GM19452 (cell line): ENCODE data around the gene MIPEP.
"Not testable (repeated sequence)": the region's sequence is repeated elsewhere in the genome, so short reads cannot be mapped to it uniquely, and the experiment has no call there.

ENCODE experiments used
- ATAC-seq: cut with Tn5 transposase; IDR thresholded peaks from one replicate; pipeline ENCODE4 v1.9.1; 2021; ENCODE audit not compliant: unreplicated experiment

Gene MIPEP

DNA sequence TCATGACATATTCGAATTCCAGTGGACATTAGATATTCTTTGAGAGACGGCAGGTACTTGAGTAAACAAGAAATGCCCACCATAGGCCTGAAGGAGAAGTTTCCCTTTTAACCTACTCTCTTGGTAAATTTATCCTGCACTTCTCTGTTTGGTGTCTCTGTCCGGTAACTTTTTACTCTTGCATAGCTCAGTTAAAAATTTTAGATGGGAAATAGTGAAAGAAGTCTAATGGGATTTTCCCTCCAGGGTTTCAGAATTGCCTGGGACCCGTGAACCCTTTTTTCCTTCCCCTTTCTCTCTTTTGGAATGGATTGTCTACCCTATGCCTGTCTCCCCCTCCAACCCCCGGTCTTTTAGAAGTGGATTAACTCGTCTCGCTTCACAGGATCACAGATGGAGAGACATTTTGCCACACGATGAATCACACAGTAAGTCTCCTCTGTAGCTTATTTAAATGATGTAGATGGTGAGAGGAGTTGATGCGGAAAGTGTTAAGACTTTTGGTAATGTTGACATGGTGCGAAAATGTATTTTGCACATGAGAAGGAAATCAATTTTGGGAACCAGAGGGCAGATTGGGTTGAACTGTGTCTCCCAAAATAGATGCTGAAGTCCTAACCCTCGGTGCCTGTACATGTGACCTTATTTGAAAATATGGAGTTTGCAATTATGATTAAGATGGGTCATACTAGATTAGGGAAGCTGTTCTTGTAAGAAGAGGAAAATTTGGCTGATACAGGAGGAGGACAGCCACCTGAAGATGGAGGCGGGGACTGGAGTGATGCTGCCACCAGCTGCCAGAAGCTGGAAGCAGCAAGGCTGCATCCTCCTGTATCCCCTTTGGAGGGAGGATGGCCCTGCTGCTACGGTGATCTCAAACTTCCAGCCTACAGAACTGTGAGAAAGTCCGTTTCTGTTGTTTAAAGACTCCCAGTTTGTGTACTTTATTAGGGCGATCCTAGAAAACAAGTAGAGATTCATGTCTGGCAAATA, 711 bp upstream of the MIPEP start:
- ATAC-seq = peak; percentile 9

DNA sequence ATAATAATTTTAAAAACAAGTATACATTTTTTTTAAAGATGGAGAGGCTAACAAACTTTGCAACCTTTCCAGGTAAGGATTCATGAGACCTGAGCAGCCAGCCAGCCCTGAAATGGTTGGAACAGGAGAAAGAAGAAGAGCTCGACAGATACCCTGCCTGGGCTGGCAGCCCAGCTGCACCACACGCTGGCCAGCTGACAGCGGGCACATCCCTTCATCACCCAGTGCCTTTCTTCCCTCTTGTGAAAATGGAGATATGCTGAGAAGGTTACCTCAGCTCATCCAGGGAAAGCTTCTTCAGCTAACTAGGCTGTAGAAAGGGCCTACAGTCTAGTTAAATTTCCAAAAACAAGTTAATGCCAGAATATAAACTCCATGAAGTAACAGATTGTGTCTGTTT, 4.8 kb downstream of the MIPEP start:
- ATAC-seq = not testable (repeated sequence)

DNA sequence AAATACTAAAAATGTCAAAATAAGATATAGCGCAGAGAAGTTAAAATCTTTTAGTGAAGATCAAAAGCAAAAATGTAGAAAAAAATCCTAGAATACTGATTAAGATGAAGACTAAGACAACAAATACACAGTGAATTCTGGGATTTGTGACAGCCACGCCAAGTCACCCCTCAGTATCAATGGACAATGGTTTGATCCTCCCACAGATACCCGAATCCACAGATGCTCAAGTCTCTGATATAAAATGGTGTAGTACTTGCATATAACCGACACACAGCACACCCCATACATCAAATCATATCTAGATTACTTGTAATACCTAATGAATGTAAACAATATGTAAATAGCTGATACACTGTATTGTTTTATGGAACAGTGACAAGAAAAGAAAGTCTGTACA, 5.9 kb downstream of the MIPEP start:
- no peak for ATAC-seq

DNA sequence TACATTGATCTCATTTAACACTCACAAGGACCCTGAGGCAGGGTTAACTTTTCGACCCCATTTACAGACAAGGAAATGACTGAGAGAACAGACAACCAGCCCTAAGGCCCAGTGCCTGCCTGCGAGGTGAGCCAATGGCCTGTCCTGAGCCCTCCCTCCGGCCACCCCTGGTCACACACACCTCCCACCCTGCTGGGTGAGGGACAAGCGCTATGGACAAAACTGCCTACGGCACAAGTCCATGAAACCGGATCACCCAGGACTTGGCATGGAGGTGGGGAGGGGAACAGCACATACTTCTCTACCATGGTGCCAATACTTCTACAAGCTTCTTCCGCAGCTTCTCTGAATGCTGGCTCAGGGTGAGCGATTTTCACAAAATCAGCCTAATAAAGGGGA, 7.8 kb downstream of the MIPEP start:
- not testable (repeated sequence) for ATAC-seq

DNA sequence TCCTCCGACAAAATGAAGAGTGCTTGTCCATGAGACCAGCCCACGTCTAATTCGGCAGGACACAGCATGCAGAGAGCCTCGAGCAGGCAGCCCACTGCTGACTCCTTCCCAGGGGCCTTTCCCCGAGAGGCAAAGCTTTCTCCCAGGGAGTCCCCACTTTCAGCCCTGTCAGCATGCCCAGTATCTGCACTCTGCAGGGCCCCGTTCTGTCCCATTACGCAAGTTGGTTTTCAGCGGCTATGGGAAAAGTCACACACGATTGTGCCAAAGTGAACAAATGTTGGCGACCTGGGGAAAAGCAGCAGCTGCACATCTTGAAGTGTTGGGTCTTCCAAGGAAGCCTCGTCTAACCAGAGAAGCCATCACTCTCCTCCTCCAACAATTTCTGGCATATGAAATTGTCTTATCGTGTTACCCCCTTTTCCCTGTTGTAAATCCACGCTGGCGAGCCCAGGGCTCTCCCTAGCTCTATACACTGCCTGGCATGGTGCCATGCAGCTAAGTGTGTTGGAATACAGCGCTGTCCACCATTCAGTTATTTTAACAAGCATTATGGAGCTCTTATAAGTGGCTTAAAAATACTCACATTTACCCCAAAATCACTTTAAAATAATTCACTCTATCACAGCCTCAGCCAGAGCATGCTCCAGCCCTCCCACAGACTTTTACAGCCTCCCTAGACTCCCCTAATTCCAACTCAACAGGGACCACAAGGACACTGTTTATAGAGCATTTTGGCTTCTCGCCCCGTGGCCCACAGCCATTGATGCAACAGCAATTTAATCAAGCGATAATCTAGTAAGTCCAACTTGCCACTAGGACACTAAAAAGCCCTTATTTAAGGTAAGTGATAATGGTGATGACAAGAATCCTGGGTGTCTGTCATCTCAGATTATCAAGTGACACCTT, 8.5 kb downstream of the MIPEP start:
- not testable (repeated sequence) for ATAC-seq

DNA sequence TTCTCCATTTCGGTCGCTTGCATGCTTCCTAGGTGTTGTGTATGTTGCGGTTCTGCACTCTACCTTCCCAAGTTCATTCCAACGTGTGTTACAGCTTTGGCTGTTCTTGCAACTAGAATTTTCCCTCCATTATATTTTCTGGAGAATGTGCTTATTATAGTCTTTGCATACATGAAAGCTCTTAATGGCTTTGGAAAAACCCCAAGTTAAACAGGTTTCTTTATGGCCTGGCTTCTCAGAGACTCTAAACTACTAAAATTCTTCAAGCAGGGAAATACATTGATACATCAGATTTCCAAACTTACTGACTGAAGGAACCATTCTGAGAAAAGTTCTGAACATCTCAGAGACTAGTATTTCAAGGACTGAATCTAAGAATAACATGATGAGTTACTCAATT, 11.9 kb downstream of the MIPEP start:
- ATAC-seq = no peak

DNA sequence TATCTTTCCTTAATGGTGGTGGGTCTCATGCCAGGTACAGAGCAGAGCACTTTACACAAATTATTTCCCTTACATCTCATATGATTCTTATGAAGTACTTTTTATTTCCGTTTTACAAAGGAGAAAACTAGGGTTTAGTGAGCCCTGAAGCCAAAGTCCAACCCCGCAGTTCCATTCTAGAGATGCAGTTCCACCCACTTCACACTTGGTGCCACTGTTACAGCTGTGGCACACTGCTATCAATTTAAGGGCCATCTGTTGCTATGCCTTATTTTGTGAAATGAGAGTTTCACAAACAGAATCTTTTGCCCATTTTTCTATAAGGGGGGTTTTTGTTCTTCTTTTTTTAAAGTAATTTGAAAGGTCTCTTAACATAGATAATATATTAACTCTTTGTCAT, 12.9 kb downstream of the MIPEP start:
- no peak for ATAC-seq

DNA sequence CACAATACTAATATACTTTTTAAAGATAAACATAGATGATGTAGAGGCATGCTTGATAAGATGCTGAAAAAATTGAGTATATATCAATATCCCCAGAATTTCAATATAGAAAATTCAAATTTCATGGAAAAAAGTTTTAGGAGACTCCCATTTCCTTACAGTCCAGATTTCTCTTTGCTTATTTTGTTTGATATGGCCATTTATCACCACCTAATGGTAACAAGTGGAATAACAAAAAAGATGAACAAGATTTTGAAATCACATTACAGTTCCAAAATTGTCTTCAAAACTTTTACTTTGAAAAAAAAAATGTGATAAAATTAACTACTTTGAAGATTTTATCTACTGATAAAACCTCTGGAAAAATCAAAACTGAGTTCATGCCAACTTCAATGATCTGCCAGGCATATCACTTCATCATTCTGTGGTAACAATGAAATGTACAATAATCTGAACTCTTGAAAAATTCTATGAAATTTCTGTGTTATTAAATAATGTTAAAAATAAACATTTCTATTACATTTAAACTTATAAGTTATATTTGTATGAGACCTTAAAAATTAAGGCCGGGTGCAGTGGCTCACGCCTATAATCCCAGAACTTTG, 17.5 kb downstream of the MIPEP start:
- ATAC-seq = no peak

DNA sequence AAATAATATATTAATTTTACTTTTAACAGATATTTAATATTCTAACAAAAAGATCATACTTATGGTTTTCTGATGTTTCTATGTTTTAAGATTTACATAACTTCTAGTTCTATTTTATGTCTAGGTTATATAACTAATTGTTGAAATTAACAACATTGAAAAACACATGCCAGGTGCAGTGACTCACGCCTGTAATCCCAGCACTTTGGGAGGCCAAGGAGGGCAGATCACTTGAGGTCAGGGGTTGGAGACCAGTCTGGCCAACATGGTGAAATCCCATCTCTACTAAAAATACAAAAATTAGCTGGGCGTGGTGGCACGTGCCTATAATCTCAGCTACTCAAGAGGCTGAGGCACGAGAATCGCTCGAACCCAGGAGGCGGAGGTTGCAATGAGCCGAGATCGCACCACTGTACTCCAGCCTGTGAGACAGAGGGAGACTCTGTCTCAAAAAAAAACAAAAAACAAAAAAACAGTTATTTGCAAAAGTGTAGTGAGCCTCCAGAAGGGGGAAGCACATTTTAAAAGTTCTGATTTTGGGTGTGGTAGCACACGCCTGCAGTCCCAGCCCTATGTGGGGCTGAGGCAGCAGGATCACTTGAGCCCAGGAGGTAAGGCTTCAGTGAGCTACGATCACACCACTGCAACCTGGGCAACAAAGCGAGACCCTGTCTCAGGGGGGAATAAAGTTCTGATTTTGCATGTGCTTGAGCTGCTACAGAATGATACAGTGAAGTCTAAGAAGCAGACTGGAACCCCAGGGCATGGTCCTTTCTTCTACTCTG, 18.7 kb downstream of the MIPEP start:
- ATAC-seq = no peak

DNA sequence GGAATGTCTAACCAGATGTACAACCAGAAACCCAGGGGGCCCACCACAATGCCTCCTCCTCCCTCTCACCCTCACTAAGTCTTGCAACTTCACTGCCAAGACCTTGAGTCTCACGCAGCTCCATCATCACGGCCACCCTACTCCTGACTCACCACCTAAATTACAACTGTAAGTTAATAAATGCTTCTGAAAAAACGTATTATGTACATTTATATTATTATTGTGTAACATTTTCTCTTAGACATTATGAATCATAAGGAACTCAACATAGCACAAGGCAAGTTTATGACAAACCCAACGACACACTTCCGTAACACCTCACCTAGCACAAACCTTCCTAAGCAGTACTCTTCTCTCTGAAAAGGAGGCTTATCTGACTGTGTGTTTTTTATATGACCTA, 20.7 kb downstream of the MIPEP start:
- no peak for ATAC-seq

DNA sequence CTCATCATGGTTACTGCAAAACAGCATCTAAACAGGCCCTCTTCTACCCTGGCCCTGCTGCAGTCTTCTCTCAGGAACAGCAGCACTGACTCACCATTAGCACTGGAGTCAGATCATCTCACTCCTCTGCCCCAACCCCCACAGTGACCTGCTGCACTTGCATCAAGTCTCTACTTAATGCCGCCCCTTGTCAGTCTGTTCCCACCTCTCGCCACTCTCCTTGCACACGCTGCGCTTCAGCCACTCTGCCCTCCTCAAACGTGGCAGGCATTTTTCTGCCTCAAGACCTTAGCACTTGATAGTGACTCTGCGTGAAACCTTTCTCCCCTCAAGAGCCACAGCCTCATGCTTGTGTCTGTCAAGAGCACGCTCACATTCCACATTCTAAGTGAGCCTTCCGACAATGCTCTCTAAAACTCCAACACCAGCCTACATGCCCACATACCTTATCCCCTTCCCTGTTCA, 22.1 kb downstream of the MIPEP start:
- ATAC-seq = no peak

DNA sequence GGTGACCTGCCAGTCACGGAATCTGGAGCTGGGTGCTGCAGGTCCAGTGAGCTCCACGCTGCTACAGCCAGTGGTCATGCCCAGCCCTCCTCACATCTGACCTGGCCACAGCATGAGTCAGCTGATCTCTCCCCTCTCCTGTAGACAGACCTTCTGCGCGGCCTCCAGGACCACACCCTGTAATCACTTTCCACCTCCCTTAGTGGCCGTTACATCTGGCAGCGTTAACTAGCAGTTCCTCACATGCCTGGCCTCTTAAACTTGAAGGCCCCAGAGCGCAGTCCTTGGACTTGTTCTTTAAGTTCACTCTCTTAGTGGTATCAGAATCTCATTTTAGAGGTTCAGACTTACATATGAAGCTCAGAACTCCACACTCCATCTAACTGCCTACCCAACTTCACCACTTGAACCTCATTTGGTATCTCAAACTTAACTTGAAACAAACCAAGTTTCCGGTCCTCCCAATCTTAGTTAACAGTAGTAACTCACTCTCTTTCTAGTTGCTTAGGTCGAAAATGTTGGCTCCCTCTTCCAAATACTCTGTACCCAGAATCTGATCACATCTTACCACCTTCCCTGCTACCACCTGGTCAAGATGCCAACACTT, 22.7 kb downstream of the MIPEP start:
- no peak for ATAC-seq

DNA sequence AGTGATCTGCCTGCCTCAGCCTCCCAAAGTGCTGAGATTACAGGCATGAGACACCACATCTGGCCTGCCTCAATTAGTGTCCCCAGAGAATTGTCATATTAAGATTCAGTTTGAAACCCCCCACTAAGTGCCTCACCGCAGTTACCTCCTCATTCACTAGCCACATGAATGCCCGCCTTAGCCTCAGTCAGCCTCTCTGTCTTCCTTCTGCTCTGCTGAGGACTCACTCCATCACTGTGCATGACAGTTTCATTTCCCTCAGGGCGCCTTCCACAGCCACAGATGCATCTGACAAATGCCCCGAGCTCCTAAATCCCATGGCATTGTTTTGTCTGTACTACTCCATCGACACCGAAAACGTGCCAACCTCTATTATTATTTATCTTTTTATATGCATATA, 23.3 kb downstream of the MIPEP start:
- ATAC-seq = no peak

DNA sequence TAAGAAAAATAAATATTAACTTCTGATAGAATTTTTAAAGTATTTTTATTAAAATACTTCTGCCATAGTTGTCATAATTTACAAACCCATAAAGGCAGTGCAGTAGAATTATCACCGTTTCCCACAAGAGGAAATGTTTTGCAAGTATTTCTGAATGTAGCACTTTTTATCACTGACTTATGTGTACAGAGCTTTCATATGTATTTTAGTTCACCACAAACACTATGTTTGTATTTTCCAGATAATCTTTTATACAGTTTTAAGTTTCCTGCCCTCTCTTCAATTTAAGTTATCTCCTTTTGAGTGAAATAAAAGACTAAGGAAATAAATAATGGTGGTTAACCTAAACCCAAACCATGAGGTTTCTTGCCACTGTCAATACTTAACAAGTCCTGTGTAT, 24.2 kb downstream of the MIPEP start:
- no peak for ATAC-seq

DNA sequence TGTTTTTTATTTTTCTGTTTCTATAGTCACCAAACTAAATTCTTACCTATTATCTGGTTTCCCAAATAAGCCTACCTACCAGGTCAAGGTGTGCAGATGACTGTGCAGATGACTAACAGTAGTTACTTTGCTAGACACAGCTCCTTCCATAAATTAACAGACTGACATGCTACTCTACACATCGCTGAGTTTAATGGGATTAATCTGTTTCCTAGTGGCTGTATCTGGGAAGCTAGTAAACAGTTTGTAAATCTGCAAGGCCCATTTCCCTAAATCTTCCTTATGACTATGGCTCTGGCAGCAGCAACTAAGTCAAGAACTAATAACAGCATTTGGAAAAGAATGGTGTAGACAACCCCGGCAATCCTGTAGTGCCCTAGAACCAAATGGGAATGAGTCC, 27.9 kb downstream of the MIPEP start:
- ATAC-seq = no peak

DNA sequence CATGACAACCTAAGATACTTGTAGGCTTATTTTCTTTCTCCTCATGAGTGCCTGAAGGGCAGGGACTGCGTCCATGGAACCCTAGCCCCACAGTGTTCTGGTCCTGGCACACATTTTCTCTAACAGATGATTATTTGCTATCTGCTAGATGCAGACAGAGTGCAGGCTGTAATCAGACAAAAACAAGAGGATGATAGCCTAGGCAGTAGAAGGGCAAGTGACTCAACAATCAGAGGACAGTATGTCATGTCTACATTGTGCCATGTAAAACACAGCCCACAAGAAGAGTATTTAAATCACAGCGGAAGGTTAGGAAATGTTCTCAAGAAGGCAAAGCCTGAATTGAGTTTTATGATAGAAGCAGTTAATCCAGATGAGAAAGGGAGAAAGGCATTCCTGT, 29.3 kb downstream of the MIPEP start:
- ATAC-seq = no peak

DNA sequence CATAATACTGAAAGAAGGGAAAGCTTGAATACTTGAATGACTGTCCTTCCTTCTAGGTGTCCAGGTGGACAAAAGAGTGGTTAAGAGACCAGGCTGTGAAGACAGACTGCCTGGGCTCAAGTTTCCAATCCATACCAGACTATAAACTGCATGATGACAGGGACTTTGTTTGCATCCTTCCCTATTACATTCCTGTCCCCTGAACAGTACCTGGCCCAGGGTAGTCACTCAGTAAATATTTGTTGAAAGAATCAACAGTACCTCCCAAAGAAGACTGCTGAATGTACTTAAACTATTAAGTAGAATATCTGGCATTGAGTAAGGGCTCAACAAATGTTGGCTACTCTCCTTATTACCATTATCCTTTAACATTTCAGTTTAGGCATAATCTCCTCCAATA, 29.7 kb downstream of the MIPEP start:
- ATAC-seq = no peak

DNA sequence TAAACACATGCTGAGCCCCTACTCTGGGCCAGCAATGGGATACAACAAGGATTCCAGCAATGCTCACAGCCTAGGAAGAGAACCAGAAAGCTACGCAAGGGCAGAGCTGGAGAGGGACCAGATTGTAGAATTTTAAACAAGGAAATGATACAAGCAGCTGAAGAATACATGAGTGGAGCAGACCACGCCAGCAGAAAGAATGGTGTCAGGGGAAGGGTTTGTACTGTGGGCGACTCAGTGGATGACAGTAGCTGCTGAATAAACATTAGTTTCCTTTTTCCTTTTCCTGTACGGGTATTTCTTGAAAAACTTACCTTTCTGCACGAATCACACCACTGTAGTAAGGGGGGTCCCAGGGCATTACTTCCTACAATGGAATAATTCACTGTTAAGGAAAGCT, 30.7 kb downstream of the MIPEP start:
- no peak for ATAC-seq

DNA sequence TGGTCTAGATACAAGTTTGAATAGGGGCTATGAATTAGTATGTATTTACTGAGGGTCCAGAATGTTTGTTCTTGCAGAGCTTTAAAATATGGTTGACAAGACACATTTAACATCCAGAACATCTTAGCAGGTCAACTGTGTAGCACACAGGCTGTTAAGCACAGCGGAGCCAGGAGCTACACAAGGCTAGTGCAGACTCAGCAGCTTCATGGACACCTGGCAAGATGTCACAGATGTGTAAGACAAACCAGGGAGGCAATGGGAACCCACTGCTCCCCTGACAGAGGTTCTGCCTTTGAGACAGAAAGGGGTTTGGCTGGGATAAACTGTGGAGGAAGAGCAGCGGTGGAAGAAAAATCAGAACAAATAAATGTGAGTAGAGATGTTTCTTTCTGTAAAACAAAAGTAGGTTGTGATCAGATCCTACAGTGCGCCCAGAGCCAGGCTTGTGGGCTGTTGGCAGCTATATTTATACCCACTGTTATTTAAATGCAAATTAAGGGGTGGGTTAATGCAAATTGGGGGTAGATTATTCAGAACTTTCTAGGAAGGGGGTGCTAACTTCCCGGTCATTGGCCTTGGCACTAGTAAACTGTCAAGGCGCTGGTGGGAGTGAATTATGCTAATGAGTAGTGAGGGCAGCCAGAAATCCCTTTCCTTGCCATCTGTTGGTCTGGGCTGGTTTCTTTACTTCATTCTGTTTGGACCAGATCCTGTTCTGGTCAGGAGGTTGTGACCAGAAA, 33.0 kb downstream of the MIPEP start:
- no peak for ATAC-seq
